NCI-H524 (cell line): ENCODE measurements around the gene SPDYE18.
"Not testable (repeated sequence)": the region's sequence is repeated elsewhere in the genome, so short reads cannot be mapped to it uniquely, and the experiment has no call there.

Experiments
- DNase-seq, 2 experiments: peaks; one replicate each; lab custom pipeline; 2025; lab: John Stamatoyannopoulos, UW

Gene SPDYE18

DNA sequence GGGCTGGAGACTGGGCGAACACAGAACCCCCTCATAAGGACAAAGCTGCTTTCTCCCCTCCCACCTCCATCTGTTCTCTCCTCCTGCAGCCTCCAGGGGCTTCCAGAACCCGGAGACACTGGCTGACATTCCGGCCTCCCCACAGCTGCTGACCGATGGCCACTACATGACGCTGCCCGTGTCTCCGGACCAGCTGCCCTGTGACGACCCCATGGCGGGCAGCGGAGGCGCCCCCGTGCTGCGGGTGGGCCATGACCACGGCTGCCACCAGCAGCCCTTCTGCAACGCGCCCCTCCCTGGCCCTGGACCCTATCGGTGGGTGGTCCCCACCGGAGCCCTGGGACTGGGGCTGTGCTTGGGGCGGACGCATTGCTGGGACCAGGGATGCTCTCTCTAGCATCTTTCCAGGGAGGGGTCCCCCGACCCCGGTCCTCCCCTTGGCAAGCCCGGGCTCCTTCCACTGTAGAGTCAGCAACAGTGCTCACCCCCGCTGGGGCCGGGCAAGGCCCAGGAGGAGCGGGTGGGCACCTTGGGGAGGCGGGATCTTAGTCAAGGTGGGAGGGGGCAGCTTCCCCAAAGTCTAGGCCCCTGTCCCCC, 56.8 kb downstream of the SPDYE18 start:
- not testable (repeated sequence) for DNase-seq

DNA sequence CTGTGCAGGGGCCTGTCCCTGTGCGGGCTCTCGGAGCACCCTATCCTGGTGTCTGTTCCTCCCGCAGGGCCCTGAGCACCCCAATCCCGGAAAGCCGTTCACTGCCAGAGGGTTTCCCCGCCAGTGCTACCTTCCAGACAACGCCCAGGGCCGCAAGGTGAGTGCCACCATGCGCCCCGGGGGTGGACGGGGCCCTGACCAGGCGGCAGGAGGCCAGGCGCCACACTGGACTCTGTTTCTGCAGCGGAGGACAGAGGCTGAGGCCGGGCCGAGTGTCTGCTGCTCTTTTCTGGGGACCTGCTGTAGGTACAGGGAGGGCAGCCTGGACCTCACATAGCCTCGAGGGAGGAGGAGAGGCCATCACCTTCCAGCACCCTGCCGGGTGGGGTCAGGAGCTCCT, 58.2 kb downstream of the SPDYE18 start:
- DNase-seq, result not testable (repeated sequence)

DNA sequence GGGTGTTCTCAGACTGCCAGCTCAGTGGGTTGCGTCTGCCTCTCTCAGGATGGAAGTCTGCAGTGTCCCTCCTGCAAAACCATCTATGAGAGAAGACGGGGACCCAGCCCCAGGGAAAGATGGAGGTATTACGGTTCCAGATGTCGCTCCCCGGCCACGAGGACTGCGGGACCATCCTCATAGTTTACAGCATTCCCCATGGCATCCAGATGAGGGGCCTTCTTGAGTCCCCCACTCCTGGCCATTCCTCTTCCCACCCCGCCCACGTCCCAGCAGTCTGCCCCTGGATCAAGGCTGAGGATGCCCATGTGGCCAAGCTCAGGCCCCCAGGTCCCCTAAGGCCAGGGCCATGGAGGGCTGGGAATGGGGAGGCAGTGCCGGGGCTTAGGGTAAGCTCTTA, 59.1 kb downstream of the SPDYE18 start:
- DNase-seq, result not testable (repeated sequence)

DNA sequence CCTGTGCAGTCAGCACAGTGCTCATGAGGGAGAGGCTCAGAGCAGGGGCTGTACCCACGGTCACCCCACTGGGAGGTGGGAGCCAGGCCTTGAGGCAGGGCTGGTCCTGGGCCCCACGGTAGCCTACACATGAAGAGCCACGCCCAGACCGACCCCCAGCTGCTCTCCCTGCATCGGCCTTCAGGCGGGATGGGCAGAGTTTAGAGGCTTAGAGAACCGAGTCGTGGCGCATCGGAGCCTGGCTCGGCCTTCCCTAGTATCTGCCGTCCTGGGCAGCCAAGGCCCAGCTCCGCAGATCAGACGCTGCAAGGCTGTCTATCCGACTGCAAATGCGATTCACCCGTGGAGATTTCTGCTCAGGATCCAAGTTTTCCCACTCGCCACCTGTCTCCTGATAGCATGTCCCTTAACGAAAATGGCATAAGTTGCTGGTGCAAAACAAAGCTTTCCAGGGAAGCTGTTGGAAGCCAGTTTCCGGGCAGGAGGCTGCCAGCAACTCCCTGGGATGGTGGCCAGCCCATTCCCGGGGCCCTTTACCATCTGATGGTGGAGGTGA, 59.6 kb downstream of the SPDYE18 start:
- DNase-seq, result not testable (repeated sequence)

DNA sequence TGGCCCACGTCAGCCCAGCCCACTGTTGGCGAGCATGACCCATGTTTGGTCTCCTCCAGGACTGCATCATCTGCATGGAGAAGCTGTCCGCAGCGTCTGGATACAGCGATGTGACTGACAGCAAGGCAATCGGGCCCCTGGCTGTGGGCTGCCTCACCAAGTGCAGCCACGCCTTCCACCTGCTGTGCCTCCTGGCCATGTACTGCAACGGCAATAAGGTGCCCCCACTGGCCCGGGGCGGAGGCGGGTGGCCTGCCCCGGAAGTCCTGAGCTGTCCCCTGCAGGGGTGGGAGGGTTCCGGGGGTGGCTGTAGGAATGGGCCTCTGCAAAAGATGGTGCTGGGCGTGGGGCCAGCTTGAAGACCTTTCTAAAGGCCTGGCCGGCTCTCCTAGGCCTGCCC, 60.3 kb downstream of the SPDYE18 start:
- not testable (repeated sequence) for DNase-seq
